ENCODE measurements around the gene PAK1.

Gene PAK1

GRCh38 chr11:77421041-77421723 is 52.7 kb downstream of the PAK1 start:
- no peak for TF ChIP-seq CTCF (IDR thresholded peaks at IDR 0.05; ENCODE audit: low read length, missing control alignments)
- DNase-seq (ENCODE audit: low read depth) = no peak
- H3K4me3 ChIP-seq (replicated peaks; ENCODE audit: low read depth, low read length) = no peak overlapping the region

- TF ChIP-seq CTCF (IDR thresholded peaks at IDR 0.05; ENCODE audit: low read length, missing control alignments) = no peak
Measured at GRCh38 chr11:77418971-77419597, 54.8 kb downstream of the PAK1 start.

GRCh38 chr11:77418155-77418970 is 55.5 kb downstream of the PAK1 start:
- H3K4me3 ChIP-seq (replicated peaks; ENCODE audit: low read depth, low read length) = no peak overlapping the region
- no peak for DNase-seq (ENCODE audit: low read depth)
- TF ChIP-seq CTCF (IDR thresholded peaks at IDR 0.05; ENCODE audit: low read length, missing control alignments) = no peak

More at GRCh38 chr11:77418971-77419597, 54.8 kb downstream of the PAK1 start:
- no peak overlapping the region for H3K4me3 ChIP-seq (replicated peaks; ENCODE audit: low read depth, low read length)
- peak; percentile 20 for DNase-seq (ENCODE audit: low read depth)

GRCh38 chr11:77416357-77416756 is 57.5 kb downstream of the PAK1 start:
- DNase-seq (ENCODE audit: low read depth) = no peak
- TF ChIP-seq CTCF (IDR thresholded peaks at IDR 0.05; ENCODE audit: low read length, missing control alignments) = no peak
- no peak overlapping the region for H3K4me3 ChIP-seq (replicated peaks; ENCODE audit: low read depth, low read length)

GRCh38 chr11:77413850-77414460 is 59.9 kb downstream of the PAK1 start:
- TF ChIP-seq CTCF (IDR thresholded peaks at IDR 0.05; ENCODE audit: low read length, missing control alignments) = no peak
- no peak overlapping the region for H3K4me3 ChIP-seq (replicated peaks; ENCODE audit: low read depth, low read length)
- DNase-seq (ENCODE audit: low read depth) = no peak

- H3K4me3 ChIP-seq (replicated peaks; ENCODE audit: low read depth, low read length) = no peak overlapping the region
- no peak for TF ChIP-seq CTCF (IDR thresholded peaks at IDR 0.05; ENCODE audit: low read length, missing control alignments)
- DNase-seq (ENCODE audit: low read depth) = no peak
Measured at GRCh38 chr11:77412814-77413213, 61.1 kb downstream of the PAK1 start.
